ENCODE data around the gene C1orf210.

The C1orf210 gene

DNA sequence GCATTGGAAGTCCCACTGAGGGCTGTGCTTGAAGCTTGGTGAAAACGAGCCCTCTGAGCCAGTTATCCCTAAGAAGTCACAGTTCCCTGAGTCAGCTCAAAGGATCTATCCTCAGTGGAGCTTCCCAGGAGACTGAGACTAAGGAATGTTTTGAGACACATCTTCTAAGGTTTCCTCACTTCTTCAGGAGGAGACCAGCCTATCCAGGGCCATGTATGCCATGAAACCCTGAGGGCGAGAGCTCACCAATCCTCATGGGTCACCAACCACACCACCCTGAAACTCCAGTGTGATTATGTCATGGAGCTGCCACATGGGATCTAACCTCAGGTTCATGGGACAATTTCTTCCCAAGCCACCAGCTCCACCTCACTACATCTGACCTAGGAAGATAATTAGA is 7.8 kb upstream of the C1orf210 start:
- no peak for DNase-seq

DNA sequence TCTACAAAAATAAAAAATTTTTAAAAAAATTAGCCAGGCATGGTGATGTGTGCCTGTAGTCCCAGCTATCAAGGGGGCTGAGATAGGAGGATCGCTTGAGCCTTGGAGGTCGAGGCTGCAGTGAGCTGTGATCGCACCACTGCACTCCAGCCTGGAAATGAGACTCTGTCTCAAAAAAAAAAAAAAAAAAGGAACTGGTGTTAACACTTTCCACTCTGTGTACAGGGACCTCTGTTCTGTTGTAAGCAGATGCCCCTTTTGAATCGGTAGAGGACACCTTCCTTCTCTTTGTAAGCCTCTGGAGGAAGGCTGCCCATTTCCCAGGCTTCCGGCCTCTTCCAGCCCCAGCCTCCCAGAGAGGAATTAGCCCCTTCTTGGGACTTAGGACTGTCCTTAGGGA is 7.3 kb upstream of the C1orf210 start:
- DNase-seq = no peak

GRCh38 chr1:43292216-43292615 is 6.8 kb upstream of the C1orf210 start:
- DNase-seq = no peak

- DNase-seq = no peak
Measured at GRCh38 chr1:43288785-43289706, 3.7 kb upstream of the C1orf210 start.

GRCh38 chr1:43288058-43288784 is 2.8 kb upstream of the C1orf210 start:
- no peak for DNase-seq

GRCh38 chr1:43286533-43286932 is 1.2 kb upstream of the C1orf210 start:
- no peak for DNase-seq

DNA sequence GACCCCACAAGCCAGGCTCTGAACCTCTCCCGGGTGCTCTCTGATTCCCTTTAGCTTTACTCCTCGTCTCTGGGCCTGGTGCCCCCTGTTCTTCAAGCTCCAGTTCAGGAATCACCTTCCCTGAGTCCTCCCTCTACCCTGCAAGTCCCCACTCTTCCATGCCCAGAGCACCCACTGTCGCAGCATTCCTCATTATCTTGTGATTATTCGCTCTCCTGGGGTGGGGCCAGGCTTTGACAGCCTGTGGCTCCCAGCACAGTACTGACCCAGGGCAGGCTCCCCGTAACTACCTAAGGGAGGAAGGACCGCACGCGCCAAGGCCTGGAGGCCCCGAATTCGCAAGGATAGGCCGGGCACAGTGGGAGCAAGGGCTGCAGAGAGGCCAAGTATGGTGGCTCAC is 734 bp upstream of the C1orf210 start:
- no peak for DNase-seq

DNA sequence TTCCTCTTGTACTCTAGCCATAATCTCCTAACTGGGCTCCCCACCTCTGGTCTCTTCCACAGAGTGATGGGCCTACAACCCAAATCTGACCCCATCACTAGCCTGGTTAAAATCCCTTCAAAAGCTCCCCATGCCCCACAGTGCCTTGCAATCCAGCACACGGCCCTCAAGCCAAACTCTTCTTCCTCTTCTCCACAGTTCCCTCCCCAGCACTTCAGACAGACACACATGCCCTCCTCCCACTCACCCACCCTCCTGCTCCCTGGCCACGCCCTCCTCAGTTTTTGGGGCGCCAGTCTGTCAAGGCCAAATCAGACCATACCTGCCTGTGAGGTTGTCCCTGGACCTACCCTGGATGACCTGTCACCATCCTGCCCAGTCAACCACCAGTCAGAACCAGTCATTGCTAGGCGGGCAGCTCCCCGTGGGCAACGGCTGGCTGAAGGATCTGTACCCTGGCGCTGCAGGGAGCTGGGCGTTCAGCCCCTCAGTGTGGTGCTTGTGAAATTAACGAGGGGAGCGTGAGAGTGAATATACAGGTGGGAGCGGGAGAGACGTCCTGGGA is 753 bp downstream of the C1orf210 start:
- no peak for DNase-seq

DNA sequence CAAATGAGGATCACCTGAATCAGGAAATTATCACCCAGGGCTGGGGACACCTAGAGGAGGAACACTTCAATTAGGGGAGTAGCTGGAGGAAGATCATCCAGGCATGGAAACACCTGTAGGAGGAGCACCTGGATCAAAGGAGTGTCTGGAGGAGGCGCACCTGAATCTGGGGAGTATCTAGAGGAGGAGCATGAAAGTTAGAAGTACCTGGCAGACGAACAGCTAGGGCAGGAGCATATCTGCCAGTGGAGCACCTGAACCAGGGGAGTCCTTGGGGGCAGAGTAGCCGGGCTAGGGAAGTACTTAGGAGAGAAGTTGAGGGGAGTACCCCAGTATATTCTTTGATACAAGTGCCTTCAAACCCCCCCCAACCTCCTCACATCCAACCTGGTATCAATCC is 1.3 kb downstream of the C1orf210 start:
- DNase-seq = no peak

GRCh38 chr1:43282220-43283195 is 2.9 kb downstream of the C1orf210 start:
- no peak for DNase-seq

DNA sequence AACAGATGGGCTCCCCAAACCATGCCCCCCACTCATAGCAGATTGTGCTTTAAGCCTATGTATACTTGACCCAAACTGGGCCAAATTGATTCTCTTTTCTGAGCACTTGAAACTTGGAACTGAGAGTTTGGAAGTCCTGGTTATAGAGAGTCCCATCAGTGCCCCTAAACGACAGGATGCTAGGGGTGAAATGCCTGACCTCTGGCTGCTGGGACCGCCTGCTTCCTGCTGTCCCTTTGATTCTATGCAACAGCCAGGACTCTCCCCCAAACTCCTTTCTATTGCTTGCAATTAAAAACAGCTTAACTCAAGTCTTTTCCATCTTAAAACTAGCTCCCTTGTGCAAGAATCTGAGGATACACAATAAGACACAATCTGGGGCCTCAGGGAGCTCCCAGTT is 4.7 kb downstream of the C1orf210 start:
- DNase-seq = no peak

DNA sequence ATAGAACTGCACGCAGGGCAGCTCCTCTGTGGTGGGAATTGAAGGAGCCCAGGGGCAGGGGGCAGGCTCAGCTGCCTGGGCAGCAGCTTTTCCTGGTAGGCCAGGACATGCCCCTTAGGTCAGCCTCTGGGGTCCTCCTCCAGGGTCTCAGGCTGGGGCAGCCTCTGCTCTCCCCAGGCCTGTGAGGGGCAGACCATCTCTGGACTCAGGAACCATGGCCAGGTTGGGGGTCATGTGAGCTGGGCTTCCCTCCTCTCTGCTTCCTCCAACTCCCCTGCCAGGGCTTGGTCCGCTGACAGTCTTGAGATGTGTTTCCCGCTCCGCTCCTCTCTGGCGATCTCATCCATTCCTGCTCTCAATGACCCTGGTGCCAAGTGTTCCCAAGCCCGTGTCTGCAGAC is 5.7 kb downstream of the C1orf210 start:
- no peak for DNase-seq

DNA sequence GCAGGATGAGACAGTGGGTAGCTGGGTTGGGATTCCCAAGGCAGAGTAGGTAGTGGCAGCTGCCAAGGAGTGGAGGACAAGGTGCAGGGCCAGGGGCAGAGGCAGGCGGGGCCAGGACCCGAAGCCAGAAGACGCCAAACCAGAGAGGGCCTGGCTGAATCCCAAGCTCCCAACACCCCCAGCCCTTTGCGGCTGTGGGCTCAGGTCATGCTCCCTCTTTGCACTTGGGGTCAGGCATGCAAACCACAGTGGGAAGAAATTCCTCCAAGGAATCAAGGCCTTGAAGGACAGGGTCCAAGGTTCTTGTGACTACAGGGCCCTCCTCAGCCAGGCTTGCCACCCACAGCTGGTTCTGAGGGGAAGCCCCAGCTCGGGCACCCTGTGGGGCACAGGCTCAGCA is 6.2 kb downstream of the C1orf210 start:
- no peak for DNase-seq

- DNase-seq = no peak
Measured at GRCh38 chr1:43277116-43277876, 8.1 kb downstream of the C1orf210 start.

GRCh38 chr1:43276673-43277072 is 8.7 kb downstream of the C1orf210 start:
- DNase-seq = no peak

DNA sequence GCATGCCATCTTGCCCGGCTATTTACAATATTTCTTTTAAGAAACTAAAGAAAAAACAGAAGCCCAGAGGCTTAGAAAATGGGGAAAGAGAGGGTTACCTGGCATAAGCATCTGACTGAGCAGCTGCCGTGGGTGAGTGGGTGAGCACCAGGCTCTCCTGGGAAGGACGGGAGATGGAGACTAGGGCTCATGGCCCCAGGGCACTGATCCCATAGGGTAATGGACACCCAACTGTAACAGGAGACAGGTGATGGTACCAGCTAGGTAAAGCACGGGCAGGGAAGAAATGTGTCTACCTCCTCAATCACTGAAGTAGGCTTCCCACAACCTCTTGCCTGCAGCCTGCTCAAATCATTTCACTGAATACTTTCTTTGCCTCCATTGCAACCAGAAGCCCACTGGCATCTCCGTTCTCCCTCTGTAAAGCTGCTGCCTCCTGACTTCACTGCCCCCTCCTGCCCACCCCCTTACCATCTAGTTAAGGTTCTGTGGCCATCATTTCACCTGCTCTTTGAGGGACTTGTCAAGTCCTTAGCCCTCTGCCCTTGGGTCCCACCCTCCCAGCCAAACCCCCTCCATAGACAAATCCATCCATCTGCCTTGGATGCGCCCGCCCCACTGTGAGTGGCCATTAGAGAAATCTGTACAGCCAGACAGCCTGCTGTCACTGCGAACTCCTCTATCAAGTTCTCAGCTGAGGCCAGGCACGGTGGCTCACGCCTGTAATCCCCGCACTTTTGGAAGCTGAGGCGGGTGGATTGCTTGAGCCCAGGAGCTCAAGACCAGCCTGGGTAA is 9.4 kb downstream of the C1orf210 start:
- DNase-seq = no peak

- DNase-seq = no peak
Measured at GRCh38 chr1:43274804-43275180, 10.6 kb downstream of the C1orf210 start.

DNA sequence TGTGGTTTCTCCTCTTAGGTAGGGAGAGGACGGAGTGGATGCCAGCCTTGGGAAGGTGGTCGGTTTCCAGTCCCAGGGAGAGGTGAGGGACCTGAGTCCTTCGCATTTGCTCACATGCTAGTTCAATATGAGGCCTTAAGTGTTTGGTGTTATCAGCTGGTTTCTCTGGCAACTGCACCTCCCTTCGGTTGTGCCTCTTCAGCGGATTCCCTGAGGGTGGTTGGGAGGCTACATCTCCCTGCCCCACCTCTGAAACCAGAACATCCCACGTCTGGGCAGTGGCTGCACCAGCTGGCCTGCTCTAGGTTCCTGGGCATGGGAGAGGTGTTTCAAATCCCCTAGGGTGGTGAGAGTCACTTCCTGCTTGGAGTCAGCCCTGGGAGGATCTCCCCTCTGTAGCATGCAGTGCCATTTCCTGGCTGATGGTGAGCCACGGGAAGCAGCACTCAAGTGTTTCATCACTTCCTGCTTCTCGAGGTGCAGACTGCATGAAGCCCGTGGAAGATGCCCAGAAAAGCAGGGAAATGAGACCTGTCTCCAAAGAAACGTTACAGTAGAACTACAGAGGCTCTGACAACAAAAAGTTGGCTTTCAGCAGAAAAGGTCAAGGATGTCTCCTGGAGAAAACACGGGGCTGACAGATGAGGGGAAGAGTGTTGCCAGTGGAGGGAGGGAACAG is 11.1 kb downstream of the C1orf210 start:
- DNase-seq = no peak

- DNase-seq = no peak
Measured at GRCh38 chr1:43273708-43274107, 11.7 kb downstream of the C1orf210 start.

Measured in left hindlimb (tissue), 1 donor.